HepG2 (cell line): ENCODE results near the gene C10orf53. TPM values are rescaled to one million over a fixed set of nuclear protein-coding genes. Genes with fewer than 3 reads are reported as not detected.

Source experiments
- ATAC-seq: fragments of 200-7000 bp; cut with Tn5 transposase; 3 replicates; pipeline ENCODE4 v1.9.1; 2020; ENCODE audit warnings: mild to moderate bottlenecking, moderate library complexity
- BruUV-seq: library from RNA; stranded (reverse); fragments of 400-500 nt; replicated peaks from 2 replicates; lab custom pipeline; 2021; lab: Mats Ljungman, UMichigan
- CTCF ChIA-PET: fragments of 300-600 bp; formaldehyde crosslinking; extraction: SDS; loops from one replicate; lab custom pipeline; 2021; ENCODE audit warnings: low total read pairs, inconsistent platforms, low intra/inter-chr PET ratio; lab: Yijun Ruan, JAX
- POLR2A ChIA-PET: fragments of 350-600 bp; sonication (Branson Sonifier 250); formaldehyde crosslinking; loops from one replicate; lab custom pipeline; 2020; ENCODE audit warnings: antibody characterized with exemption, inconsistent platforms; lab: Yijun Ruan, JAX
- DNase-seq: peaks from one replicate; pipeline ENCODE4 v3.0.0-alpha.2; 2015; ENCODE audit warnings: low spot score
- FAIRE-seq: peaks from 3 replicates; lab custom pipeline; 2011; peaks lifted over from hg19 to GRCh38; lab: Jason Lieb, UNC
- H2AFZ ChIP-seq: one replicate; pipeline ENCODE4 v1.6.1; 2011; ENCODE audit warnings: low read length, inconsistent platforms
- H3K27ac ChIP-seq: fragments of 300-600 bp; 3 replicates; pipeline ENCODE4 v1.8.0; 2011; ENCODE audit warnings: mixed run types, mild to moderate bottlenecking, mixed read lengths, low read length, inconsistent platforms; ENCODE audit not compliant: insufficient read depth; ENCODE audit errors: extremely low read length
- H3K27me3 ChIP-seq, 2 experiments: fragments of 200-600 bp in 1 of 2; 2 replicates in 1 of 2; 3 replicates in 1 of 2; pipeline versions ENCODE4 v1.6.0 to v1.8.0; 2011; ENCODE audit warnings: low read length in 2 of 2, mild to moderate bottlenecking in 2 of 2, moderate library complexity in 2 of 2, inconsistent platforms in 1 of 2; ENCODE audit not compliant: insufficient read depth in 2 of 2, control insufficient read depth in 1 of 2
- H3K36me3 ChIP-seq, 2 experiments: fragments of 200-600 bp in 1 of 2; replicated peaks in 1 of 2; 2 replicates in 1 of 2; 3 replicates in 1 of 2; pipeline versions ENCODE4 v1.5.1 to v1.8.0; 2011; ENCODE audit warnings: low read length in 2 of 2, inconsistent platforms in 1 of 2; ENCODE audit not compliant: insufficient read depth in 2 of 2, control insufficient read depth in 1 of 2
- H3K4me1 ChIP-seq: 2 replicates; pipeline ENCODE4 v1.5.1; 2012; ENCODE audit warnings: low read length, inconsistent platforms; ENCODE audit not compliant: insufficient read depth
- H3K4me2 ChIP-seq: 2 replicates; pipeline ENCODE4 v1.6.0; 2011; ENCODE audit warnings: low read depth, low read length, inconsistent platforms
- H3K4me3 ChIP-seq, 3 experiments: fragments of 200-600 bp in 1 of 3; sonication (generic), shearing (Covaris generic) in 1 of 3; replicated peaks in 1 of 3; 2 replicates each; pipeline ENCODE4 v1.5.1; 2011 to 2016; ENCODE audit warnings: low read length in 3 of 3, inconsistent platforms in 2 of 3, low read depth in 2 of 3, mild to moderate bottlenecking in 2 of 3, control low read depth in 1 of 3, mixed read lengths in 1 of 3; ENCODE audit not compliant: insufficient read depth in 1 of 3
- H3K79me2 ChIP-seq: one replicate; pipeline ENCODE4 v1.6.1; 2011; ENCODE audit warnings: low read length, inconsistent platforms; ENCODE audit not compliant: insufficient read depth
- H3K9ac ChIP-seq: 2 replicates; pipeline ENCODE4 v1.6.0; 2011; ENCODE audit warnings: mild to moderate bottlenecking, low read depth, low read length, inconsistent platforms; ENCODE audit not compliant: insufficient read depth
- H3K9me3 ChIP-seq: 2 replicates; pipeline ENCODE4 v1.5.1; 2012; ENCODE audit warnings: mild to moderate bottlenecking, low read length
- H4K20me1 ChIP-seq: 2 replicates; pipeline ENCODE4 v1.6.0; 2011; ENCODE audit warnings: inconsistent platforms, mild to moderate bottlenecking, low read length, moderate library complexity; ENCODE audit not compliant: insufficient read depth
- CENPT ChIP-seq: sonication (generic); formaldehyde crosslinking; IDR thresholded peaks from 2 replicates; pipeline ENCODE4 v1.8.0; 2022; ENCODE audit warnings: low read depth, mild to moderate bottlenecking, moderate library complexity, missing genetic modification reagents
- FLYWCH1 ChIP-seq: sonication (generic); formaldehyde crosslinking; IDR thresholded peaks from 2 replicates; pipeline ENCODE4 v1.8.1; 2023; ENCODE audit warnings: mild to moderate bottlenecking, missing genetic modification reagents
- FOXK1 ChIP-seq: sonication (generic); formaldehyde crosslinking; IDR thresholded peaks from 2 replicates; pipeline ENCODE4 v1.4.0; 2020; ENCODE audit warnings: low read depth, missing genetic modification reagents, borderline replicate concordance
- KDM1A ChIP-seq: IDR thresholded peaks from 2 replicates; pipeline ENCODE4 v1.6.1; 2016; ENCODE audit warnings: missing compliant biosample characterization
- PAX8 ChIP-seq: sonication (generic); formaldehyde crosslinking; IDR thresholded peaks from 2 replicates; pipeline ENCODE4 v1.8.0; 2022; ENCODE audit warnings: mild to moderate bottlenecking, missing genetic modification reagents, borderline replicate concordance
- SMC3 ChIP-seq: IDR thresholded peaks from 2 replicates; pipeline ENCODE4 v1.6.1; 2011; ENCODE audit warnings: low read length, improper control_type of control experiment
- TCF7 ChIP-seq: sonication (generic); IDR thresholded peaks from 2 replicates; pipeline ENCODE4 v1.6.1; 2016; ENCODE audit warnings: antibody characterized with exemption, low read depth
- TSC22D2 ChIP-seq: sonication (generic); formaldehyde crosslinking; IDR thresholded peaks from 2 replicates; pipeline ENCODE4 v1.5.1; 2020; ENCODE audit warnings: missing genetic modification reagents, mild to moderate bottlenecking, borderline replicate concordance
- ZC3H4 ChIP-seq: sonication (generic); formaldehyde crosslinking; IDR thresholded peaks from 2 replicates; pipeline ENCODE4 v1.4.0; 2020; ENCODE audit warnings: missing genetic modification reagents, borderline replicate concordance
- ZFAT ChIP-seq: sonication (generic); formaldehyde crosslinking; conservative IDR thresholded peaks from 2 replicates; pipeline ENCODE4 v1.8.1; 2023; ENCODE audit warnings: missing genetic modification reagents, inconsistent platforms
- ZNF205 ChIP-seq: IDR thresholded peaks from 2 replicates; pipeline ENCODE4 v1.6.1; 2018; ENCODE audit warnings: missing biosample characterization, missing genetic modification reagents
- ZNF331 ChIP-seq: sonication (generic); formaldehyde crosslinking; IDR thresholded peaks from 2 replicates; pipeline ENCODE4 v1.4.0; 2020; ENCODE audit warnings: missing genetic modification reagents
- ZNF354B ChIP-seq: sonication (generic); formaldehyde crosslinking; IDR thresholded peaks from 2 replicates; pipeline ENCODE4 v1.8.0; 2022; ENCODE audit warnings: mild to moderate bottlenecking, missing genetic modification reagents
- ZNF543 ChIP-seq: sonication (generic); formaldehyde crosslinking; IDR thresholded peaks from 2 replicates; pipeline ENCODE4 v1.4.0; 2020; ENCODE audit warnings: mild to moderate bottlenecking, missing genetic modification reagents
- ZSCAN21 ChIP-seq: sonication (generic); formaldehyde crosslinking; IDR thresholded peaks from 2 replicates; pipeline ENCODE4 v1.8.0; 2022; ENCODE audit warnings: mild to moderate bottlenecking, missing genetic modification reagents, moderate library complexity, borderline replicate concordance
- ZSCAN25 ChIP-seq: sonication (generic); formaldehyde crosslinking; IDR thresholded peaks from 2 replicates; pipeline ENCODE4 v1.8.0; 2022; ENCODE audit warnings: mild to moderate bottlenecking, missing genetic modification reagents
- whole genome bisulfite sequencing: methylation state at CpG from one replicate; pipeline ENCODE4 v1.1.6; 2017; ENCODE audit warnings: low lambda C conversion rate; 5-methylcytosine and 5-hydroxymethylcytosine counted together
- in situ Hi-C: cut with HindIII; loops from 2 replicates; pipeline ENCODE4 v1.10.0; 2017; ENCODE audit warnings: low pct_unique_long_range_greater_than_20kb; ENCODE audit not compliant: extremely low pct_ligation_motif_present
- intact Hi-C: fragments of 100-400 bp; cut with micrococcal nuclease; formaldehyde crosslinking; loops from one replicate; pipeline ENCODE4 v1.10.0; 2022; ENCODE audit not compliant: unreplicated experiment
- polyA plus RNA-seq, 8 experiments: library from polyadenylated mRNA; depleted of rRNA in 3 of 8; stranded (reverse) in 7 of 8; unstranded in 1 of 8; fragments of >200 nt; fragmentation: Illumina TruSeq in 4 of 8; extraction: Trizol in 4 of 8; gene quantifications; 2 replicates each; pipeline versions ENCODE4 v1.2.1 to v1.2.3, GENCODE V29; 2011 to 2016; ENCODE audit warnings: low read depth in 4 of 8, missing spikeins in 1 of 8, mixed read lengths in 1 of 8; ENCODE audit not compliant: insufficient read depth in 1 of 8
- total RNA-seq, 5 experiments: library from RNA; depleted of rRNA; stranded (reverse); fragments of >200 nt; fragmentation: Illumina TruSeq; extraction: Trizol; gene quantifications; 2 replicates each; pipeline ENCODE4 v1.2.3, GENCODE V29; 2016; ENCODE audit warnings: low read depth in 1 of 5
- TF ChIP-seq, protein P1 (sequence below): sonication (generic); formaldehyde crosslinking; IDR thresholded peaks from 2 replicates; pipeline ENCODE4 v1.4.0; 2020; ENCODE audit warnings: missing genetic modification reagents, borderline replicate concordance
- TF ChIP-seq, protein P2 (sequence below): fragments of 450-650 bp; IDR thresholded peaks from 2 replicates; pipeline ENCODE4 v1.6.1; 2016
- TF ChIP-seq, protein P3 (sequence below): sonication (generic); formaldehyde crosslinking; IDR thresholded peaks from 2 replicates; pipeline ENCODE4 v1.5.0; 2020; ENCODE audit warnings: missing genetic modification reagents

C10orf53 gene
- total and polyA plus RNA-seq, 2 of the 13 experiments (the other 11 are each of a cell fraction or from before 2014, with no cell fraction given): not detected

DNA sequence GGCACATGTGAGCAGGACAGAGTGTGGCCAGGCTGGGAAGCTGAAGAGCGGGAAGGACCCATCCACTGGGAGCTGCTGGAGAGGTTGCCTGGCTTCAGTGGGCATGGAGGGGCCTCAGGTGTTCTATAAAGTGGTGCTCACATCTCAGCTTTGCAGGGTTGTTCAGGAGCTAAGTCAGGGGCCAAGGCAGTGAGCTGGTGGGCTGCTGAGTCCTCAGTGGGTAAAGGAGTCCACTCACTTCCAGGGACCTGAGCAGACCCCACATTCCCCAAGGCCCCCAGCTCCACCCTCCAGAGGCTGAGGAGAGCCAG is 28.8 kb upstream of the C10orf53 start:
- in situ Hi-C loops (no loop called here), intact Hi-C loops (no loop called here)
- FAIRE-seq (no peak), ATAC-seq (no peak), DNase-seq (no peak)
- Histone ChIP-seq H3K27me3 (peaks cover 2 to 32% of the 10 kb centered on the region in 2 experiments; a peak in 4 of 5 replicates), H3K4me1 (peaks cover 13% of the 10 kb centered on the region), H2AFZ (no peak overlapping the region), H3K4me3 (no peak overlapping the region), H3K36me3 (no peaks in the 10 kb centered on the region), H3K27ac (no peak overlapping the region), H3K79me2 (no peaks in the 10 kb centered on the region), H4K20me1 (no peaks in the 10 kb centered on the region), H3K9ac (no peak overlapping the region), H3K4me2 (no peak overlapping the region), H3K9me3 (no peaks in the 10 kb centered on the region)
- WGBS: 86% methylated on average over 1 of the region's 1 CpG
- POLR2A ChIA-PET: no interaction called here
- TF ChIP-seq, protein P1, sequence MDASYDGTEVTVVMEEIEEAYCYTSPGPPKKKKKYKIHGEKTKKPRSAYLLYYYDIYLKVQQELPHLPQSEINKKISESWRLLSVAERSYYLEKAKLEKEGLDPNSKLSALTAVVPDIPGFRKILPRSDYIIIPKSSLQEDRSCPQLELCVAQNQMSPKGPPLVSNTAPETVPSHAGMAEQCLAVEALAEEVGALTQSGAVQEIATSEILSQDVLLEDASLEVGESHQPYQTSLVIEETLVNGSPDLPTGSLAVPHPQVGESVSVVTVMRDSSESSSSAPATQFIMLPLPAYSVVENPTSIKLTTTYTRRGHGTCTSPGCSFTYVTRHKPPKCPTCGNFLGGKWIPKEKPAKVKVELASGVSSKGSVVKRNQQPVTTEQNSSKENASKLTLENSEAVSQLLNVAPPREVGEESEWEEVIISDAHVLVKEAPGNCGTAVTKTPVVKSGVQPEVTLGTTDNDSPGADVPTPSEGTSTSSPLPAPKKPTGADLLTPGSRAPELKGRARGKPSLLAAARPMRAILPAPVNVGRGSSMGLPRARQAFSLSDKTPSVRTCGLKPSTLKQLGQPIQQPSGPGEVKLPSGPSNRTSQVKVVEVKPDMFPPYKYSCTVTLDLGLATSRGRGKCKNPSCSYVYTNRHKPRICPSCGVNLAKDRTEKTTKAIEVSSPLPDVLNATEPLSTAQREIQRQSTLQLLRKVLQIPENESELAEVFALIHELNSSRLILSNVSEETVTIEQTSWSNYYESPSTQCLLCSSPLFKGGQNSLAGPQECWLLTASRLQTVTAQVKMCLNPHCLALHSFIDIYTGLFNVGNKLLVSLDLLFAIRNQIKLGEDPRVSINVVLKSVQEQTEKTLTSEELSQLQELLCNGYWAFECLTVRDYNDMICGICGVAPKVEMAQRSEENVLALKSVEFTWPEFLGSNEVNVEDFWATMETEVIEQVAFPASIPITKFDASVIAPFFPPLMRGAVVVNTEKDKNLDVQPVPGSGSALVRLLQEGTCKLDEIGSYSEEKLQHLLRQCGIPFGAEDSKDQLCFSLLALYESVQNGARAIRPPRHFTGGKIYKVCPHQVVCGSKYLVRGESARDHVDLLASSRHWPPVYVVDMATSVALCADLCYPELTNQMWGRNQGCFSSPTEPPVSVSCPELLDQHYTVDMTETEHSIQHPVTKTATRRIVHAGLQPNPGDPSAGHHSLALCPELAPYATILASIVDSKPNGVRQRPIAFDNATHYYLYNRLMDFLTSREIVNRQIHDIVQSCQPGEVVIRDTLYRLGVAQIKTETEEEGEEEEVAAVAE (CRISPR knock-in tag): no peak
- TF ChIP-seq ZSCAN21 (no peak), ZNF205 (CRISPR knock-in tag) (no peak), PAX8 (CRISPR knock-in tag) (no peak), TCF7 (no peak), TSC22D2 (CRISPR knock-in tag) (no peak), ZNF543 (CRISPR knock-in tag) (no peak), CENPT (CRISPR knock-in tag) (no peak), KDM1A (CRISPR knock-in tag) (no peak), ZFAT (CRISPR knock-in tag) (no peak), ZNF354B (CRISPR knock-in tag) (no peak), ZNF331 (no peak), ZSCAN25 (CRISPR knock-in tag) (no peak), FOXK1 (no peak), FLYWCH1 (CRISPR knock-in tag) (no peak), ZC3H4 (CRISPR knock-in tag) (no peak), SMC3 (no peak)
- TF ChIP-seq, protein P2, sequence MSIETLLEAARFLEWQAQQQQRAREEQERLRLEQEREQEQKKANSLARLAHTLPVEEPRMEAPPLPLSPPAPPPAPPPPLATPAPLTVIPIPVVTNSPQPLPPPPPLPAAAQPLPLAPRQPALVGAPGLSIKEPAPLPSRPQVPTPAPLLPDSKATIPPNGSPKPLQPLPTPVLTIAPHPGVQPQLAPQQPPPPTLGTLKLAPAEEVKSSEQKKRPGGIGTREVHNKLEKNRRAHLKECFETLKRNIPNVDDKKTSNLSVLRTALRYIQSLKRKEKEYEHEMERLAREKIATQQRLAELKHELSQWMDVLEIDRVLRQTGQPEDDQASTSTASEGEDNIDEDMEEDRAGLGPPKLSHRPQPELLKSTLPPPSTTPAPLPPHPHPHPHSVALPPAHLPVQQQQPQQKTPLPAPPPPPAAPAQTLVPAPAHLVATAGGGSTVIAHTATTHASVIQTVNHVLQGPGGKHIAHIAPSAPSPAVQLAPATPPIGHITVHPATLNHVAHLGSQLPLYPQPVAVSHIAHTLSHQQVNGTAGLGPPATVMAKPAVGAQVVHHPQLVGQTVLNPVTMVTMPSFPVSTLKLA: no peak
- TF ChIP-seq, protein P3, sequence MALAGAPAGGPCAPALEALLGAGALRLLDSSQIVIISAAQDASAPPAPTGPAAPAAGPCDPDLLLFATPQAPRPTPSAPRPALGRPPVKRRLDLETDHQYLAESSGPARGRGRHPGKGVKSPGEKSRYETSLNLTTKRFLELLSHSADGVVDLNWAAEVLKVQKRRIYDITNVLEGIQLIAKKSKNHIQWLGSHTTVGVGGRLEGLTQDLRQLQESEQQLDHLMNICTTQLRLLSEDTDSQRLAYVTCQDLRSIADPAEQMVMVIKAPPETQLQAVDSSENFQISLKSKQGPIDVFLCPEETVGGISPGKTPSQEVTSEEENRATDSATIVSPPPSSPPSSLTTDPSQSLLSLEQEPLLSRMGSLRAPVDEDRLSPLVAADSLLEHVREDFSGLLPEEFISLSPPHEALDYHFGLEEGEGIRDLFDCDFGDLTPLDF: no peak
- no TSS peak for BruUV-seq
- CTCF ChIA-PET: no interaction called here
